ENCODE data around the gene FARS2. TPM values are rescaled to one million over a fixed set of nuclear protein-coding genes. Genes with fewer than 3 reads are reported as not detected.

FARS2 gene
- total RNA-seq, 1 donor from 2014 or later: 19.9 TPM

DNA sequence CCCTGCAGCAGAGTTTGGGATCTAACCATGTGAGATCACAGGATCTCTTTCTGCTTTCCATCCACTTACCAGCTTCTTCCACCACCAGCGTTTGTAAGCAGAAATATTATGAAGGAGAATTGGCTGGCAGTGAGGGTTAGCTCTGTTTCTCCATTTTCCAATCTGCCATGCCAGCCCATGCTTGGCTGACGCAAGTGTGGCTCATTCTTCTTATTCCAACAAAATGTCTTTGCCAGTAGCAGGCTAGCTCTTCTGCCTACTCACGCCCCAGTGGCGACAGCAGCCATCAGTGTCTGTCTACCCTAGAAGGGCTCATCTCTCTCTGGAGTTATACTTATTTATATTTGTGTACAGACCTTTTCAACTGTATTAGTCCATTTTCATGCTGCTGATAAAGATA lies 286.2 kb downstream of the FARS2 start:
- peaks cover 31% of the 10 kb centered on the region for H3K9me3 Mint-ChIP-seq
- H3K36me3 Mint-ChIP-seq: peaks cover 34% of the 10 kb centered on the region
- H3K27me3 Mint-ChIP-seq (ENCODE audit: low read depth): no peaks in the 10 kb centered on the region
- no peak overlapping the region for H3K27ac Mint-ChIP-seq
- H3K4me3 Mint-ChIP-seq: no peak overlapping the region
- no peak for DNase-seq (ENCODE audit: low spot score in 2 of 2, unreplicated experiment in 2 of 2)
- TF ChIP-seq, protein P1, sequence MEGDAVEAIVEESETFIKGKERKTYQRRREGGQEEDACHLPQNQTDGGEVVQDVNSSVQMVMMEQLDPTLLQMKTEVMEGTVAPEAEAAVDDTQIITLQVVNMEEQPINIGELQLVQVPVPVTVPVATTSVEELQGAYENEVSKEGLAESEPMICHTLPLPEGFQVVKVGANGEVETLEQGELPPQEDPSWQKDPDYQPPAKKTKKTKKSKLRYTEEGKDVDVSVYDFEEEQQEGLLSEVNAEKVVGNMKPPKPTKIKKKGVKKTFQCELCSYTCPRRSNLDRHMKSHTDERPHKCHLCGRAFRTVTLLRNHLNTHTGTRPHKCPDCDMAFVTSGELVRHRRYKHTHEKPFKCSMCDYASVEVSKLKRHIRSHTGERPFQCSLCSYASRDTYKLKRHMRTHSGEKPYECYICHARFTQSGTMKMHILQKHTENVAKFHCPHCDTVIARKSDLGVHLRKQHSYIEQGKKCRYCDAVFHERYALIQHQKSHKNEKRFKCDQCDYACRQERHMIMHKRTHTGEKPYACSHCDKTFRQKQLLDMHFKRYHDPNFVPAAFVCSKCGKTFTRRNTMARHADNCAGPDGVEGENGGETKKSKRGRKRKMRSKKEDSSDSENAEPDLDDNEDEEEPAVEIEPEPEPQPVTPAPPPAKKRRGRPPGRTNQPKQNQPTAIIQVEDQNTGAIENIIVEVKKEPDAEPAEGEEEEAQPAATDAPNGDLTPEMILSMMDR (IDR thresholded peaks at IDR 0.05; ENCODE audit: unreplicated experiment): no peak
- H3K4me1 Mint-ChIP-seq: no peaks in the 10 kb centered on the region

DNA sequence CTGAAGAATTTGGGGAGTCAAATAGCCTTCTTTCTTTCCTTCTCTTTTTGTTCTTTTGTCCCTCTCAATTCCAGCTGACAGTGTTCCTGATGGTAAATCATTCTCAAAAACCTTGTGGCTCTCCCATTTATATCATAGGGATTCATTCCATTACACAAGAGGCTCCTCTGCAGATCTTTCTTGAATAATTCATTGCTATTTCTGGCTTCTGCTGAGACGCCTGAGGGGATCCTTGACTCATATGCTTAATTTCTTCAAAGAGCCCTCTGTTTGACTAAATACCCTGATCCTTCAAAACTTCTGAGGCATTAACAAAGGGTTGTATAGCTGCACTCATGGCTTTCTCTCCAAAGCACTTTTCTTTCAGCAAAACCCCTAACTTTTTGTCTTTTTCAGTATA lies 289.3 kb downstream of the FARS2 start:
- Mint-ChIP-seq H3K27ac (no peak overlapping the region), H3K9me3 (peaks cover 31% of the 10 kb centered on the region), H3K4me1 (peaks cover 5% of the 10 kb centered on the region), H3K4me3 (no peak overlapping the region), H3K27me3 (ENCODE audit: low read depth) (no peaks in the 10 kb centered on the region), H3K36me3 (peaks cover 32% of the 10 kb centered on the region)
- TF ChIP-seq, protein P1 (IDR thresholded peaks at IDR 0.05; ENCODE audit: unreplicated experiment): no peak
- DNase-seq (ENCODE audit: low spot score in 2 of 2, unreplicated experiment in 2 of 2): no peak

DNA sequence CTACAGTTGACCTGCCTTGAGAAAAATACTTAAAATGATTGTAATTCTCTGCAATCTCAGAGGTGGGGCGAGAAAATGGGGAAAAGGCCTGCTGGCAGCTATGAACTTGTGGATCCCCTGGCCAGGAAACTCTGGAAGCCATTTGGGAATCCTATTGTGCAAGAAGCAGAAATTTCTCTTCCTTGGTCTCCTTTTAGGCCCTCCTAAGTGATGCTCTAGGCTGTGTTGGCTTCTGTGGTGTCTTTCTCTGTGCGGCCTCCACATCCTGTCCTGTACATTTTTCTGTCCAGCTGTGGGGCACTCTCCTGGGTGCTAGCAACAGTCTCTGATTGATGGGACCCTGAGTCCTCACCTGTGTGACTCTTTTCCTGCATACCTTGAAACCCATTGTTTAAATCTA lies 290.9 kb downstream of the FARS2 start:
- peaks cover 12% of the 10 kb centered on the region for H3K4me1 Mint-ChIP-seq
- no peak overlapping the region for H3K4me3 Mint-ChIP-seq
- H3K36me3 Mint-ChIP-seq: peaks cover 25% of the 10 kb centered on the region
- TF ChIP-seq, protein P1 (IDR thresholded peaks at IDR 0.05; ENCODE audit: unreplicated experiment): no peak
- H3K9me3 Mint-ChIP-seq: peaks cover 25% of the 10 kb centered on the region
- H3K27me3 Mint-ChIP-seq (ENCODE audit: low read depth): no peaks in the 10 kb centered on the region
- DNase-seq (ENCODE audit: low spot score in 2 of 2, unreplicated experiment in 2 of 2): no peak
- H3K27ac Mint-ChIP-seq: no peak overlapping the region

DNA sequence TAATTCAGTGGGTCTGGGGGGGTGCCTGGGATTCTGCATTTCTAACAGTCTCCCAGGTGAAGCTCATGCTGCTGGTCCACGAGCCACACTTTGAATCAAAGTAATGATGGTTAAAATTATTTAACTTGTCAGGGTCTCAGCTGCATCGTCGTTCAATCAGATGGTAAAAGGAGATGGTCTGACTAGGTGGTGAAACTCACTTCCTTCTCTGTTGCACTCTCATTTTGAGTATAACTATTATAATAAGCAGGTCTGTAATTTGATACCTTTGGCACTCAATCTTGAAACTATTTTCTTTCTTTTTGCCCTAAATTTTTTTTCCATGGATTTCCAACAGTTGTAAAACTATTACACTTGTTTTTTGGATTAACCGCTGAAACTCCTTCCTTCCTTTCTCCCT lies 292.5 kb downstream of the FARS2 start:
- H3K4me3 Mint-ChIP-seq: no peak overlapping the region
- H3K27me3 Mint-ChIP-seq (ENCODE audit: low read depth): no peaks in the 10 kb centered on the region
- TF ChIP-seq, protein P1 (IDR thresholded peaks at IDR 0.05; ENCODE audit: unreplicated experiment): no peak
- no peak overlapping the region for H3K27ac Mint-ChIP-seq
- no peak for DNase-seq (ENCODE audit: low spot score in 2 of 2, unreplicated experiment in 2 of 2)
- peaks cover 18% of the 10 kb centered on the region for H3K9me3 Mint-ChIP-seq
- H3K4me1 Mint-ChIP-seq: peaks cover 12% of the 10 kb centered on the region
- peaks cover 17% of the 10 kb centered on the region for H3K36me3 Mint-ChIP-seq

DNA sequence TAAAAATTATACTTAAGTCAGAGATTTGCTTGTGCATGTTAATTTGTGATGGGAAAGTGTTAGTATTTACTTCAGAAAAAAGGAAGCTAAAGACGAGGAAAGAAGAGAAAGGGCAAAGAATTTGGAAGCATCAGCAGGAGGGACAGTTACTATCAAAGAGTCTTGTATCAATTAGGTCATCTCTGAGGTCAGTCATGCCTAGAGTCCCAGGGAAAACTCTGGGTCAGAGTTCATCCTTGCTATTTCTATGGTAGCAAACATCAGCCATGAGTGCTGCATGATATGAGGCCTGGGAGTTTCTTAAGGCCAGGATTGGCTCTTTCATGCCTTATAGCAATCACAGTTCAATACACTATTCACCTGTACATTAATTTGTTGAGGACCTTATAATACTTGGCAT lies 292.9 kb downstream of the FARS2 start:
- no peak overlapping the region for H3K27ac Mint-ChIP-seq
- peaks cover 18% of the 10 kb centered on the region for H3K9me3 Mint-ChIP-seq
- TF ChIP-seq, protein P1 (IDR thresholded peaks at IDR 0.05; ENCODE audit: unreplicated experiment): no peak
- no peak overlapping the region for H3K4me3 Mint-ChIP-seq
- H3K4me1 Mint-ChIP-seq: peaks cover 12% of the 10 kb centered on the region
- DNase-seq (ENCODE audit: low spot score in 2 of 2, unreplicated experiment in 2 of 2): no peak
- peaks cover 16% of the 10 kb centered on the region for H3K36me3 Mint-ChIP-seq
- H3K27me3 Mint-ChIP-seq (ENCODE audit: low read depth): no peaks in the 10 kb centered on the region

DNA sequence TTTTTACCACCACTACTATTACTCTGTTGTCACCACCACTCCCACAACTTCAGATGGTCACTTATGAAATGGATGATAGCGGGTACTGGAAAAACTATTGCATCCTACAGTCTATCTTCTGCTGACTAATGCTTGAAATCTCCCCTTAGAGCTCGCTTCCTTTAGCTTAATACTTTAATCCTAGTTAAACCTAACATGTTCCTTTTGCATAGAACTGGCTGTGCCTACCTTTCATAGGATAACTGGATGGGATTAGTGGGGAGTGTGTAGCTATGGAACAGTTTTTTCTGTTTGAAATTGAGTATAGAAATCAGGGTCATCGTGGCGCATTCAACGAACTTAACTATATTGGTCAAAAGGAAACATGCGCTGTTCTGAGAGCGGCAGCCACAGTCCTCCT lies 294.7 kb downstream of the FARS2 start:
- Mint-ChIP-seq H3K36me3 (peaks cover 6% of the 10 kb centered on the region), H3K9me3 (peaks cover 4% of the 10 kb centered on the region), H3K27ac (no peak overlapping the region), H3K27me3 (ENCODE audit: low read depth) (no peaks in the 10 kb centered on the region), H3K4me1 (peaks cover 12% of the 10 kb centered on the region), H3K4me3 (no peak overlapping the region)
- DNase-seq (ENCODE audit: low spot score in 2 of 2, unreplicated experiment in 2 of 2): no peak
- TF ChIP-seq, protein P1 (IDR thresholded peaks at IDR 0.05; ENCODE audit: unreplicated experiment): no peak

Data from mesothelial cell of epicardium (in vitro differentiated cells).